Adrenal gland (tissue), 12 donors: ENCODE results near the gene DNM1L. TPM values are rescaled to one million over a fixed set of nuclear protein-coding genes. Genes with fewer than 3 reads are reported as not detected.

ENCODE experiments used
- DNase-seq, 7 donors: peaks; one replicate each; pipeline ENCODE4 v3.0.0-alpha.2; 2019 to 2020
- H3K27ac ChIP-seq, 5 donors: fragments of 200-600 bp; sonication (generic) in 4 of 5; 1 replicate in 3 of 5; 2 replicates in 2 of 5; pipeline versions ENCODE4 v1.5.1 to v1.8.0; 2016 to 2020; ENCODE audit warnings: mild to moderate bottlenecking in 1 of 5
- H3K27me3 ChIP-seq: fragments of 200-600 bp; 2 replicates; pipeline ENCODE4 v1.8.0; 2021
- H3K36me3 ChIP-seq, 2 donors: fragments of 200-600 bp; replicated peaks in 1 of 2; 1 replicate in 1 of 2; 2 replicates in 1 of 2; pipeline versions ENCODE4 v1.5.1 to v1.8.0; 2018 to 2022
- H3K4me1 ChIP-seq, 2 donors: fragments of 200-600 bp; replicated peaks in 1 of 2; 1 replicate in 1 of 2; 2 replicates in 1 of 2; pipeline versions ENCODE4 v1.5.1 to v1.8.0; 2018 to 2021
- H3K4me3 ChIP-seq, 4 donors: fragments of 200-600 bp; sonication (generic) in 3 of 4; one replicate each; pipeline ENCODE4 v1.5.1; 2016 to 2018
- H3K9me3 ChIP-seq, 3 donors: fragments of 200-600 bp; sonication (generic) in 1 of 3; replicated peaks in 1 of 3; 1 replicate in 2 of 3; 2 replicates in 1 of 3; pipeline versions ENCODE4 v1.5.1 to v1.8.0; 2016 to 2021
- POLR2A ChIP-seq, 2 donors: fragments of 450-650 bp; IDR thresholded peaks; one replicate each; pipeline ENCODE4 v1.6.1; 2017; ENCODE audit warnings: antibody characterized with exemption in 2 of 2, mild to moderate bottlenecking in 2 of 2, moderate library complexity in 1 of 2
- WGBS, 4 donors: extraction: QIAGEN DNeasy Blood & Tissue Kit in 2 of 4; methylation state at CpG; one replicate each; pipeline versions ENCODE4 v1.1.5 to v1.1.7; 2013 to 2017; 5-methylcytosine and 5-hydroxymethylcytosine counted together
- intact Hi-C, 2 donors: fragments of 100-400 bp; cut with DNase I; formaldehyde crosslinking; loops; one replicate each; pipeline versions ENCODE4 v1.14.1 to v1.15.0; 2022 to 2023
- polyA plus RNA-seq, 3 donors: library from polyadenylated mRNA; stranded (reverse); fragments of 200-250 nt in 2 of 3; fragments of 350-450 nt in 1 of 3; fragmentation: Illumina TruSeq in 1 of 3; extraction: RNeasy Lipid Tissue Mini Kit (QIAGEN cat#74804) in 1 of 3; gene quantifications; one replicate each; pipeline ENCODE4 v1.2.3, GENCODE V29; 2013 to 2014
- total RNA-seq, 9 donors: library from RNA; depleted of rRNA in 4 of 9; stranded (reverse); fragments of >200 nt in 4 of 9; fragments of 120-200 nt in 1 of 9; fragmentation: NEBNext Ultra II Directional in 1 of 9; extraction: Animal tissue kit (Norgen Biotek cat#: 25700) in 1 of 9; gene quantifications; one replicate each; pipeline versions ENCODE4 v1.1.0 to v1.2.4, GENCODE V29; 2013 to 2023
- TF ChIP-seq, protein P1 (sequence below), 6 experiments: fragments of 450-650 bp in 4 of 6; fragments of 200-600 bp in 2 of 6; sonication (generic) in 1 of 6; IDR thresholded peaks; 1 replicate in 5 of 6; 2 replicates in 1 of 6; pipeline versions ENCODE4 v1.5.1 to v1.8.0; 2016 to 2021; ENCODE audit warnings: antibody characterized with exemption in 6 of 6, mild to moderate bottlenecking in 2 of 6, moderate library complexity in 1 of 6
- donor health status: healthy with polysubstance abuse.
- donor health status: Bipolar disorder and iron deficiency.
- donor health status: DM: yes; HTN: yes; CAD: no.
- donor health status: DM: no; HTN: no; CAD: no.
- donor health status: DM: no; HTN: no; CAD: no.
- donor health status: DM: yes; HTN: yes; CAD: no.

Gene DNM1L
- total and polyA plus RNA-seq, 12 donors = 25.3 to 78.1 (median 42.7) TPM

DNA sequence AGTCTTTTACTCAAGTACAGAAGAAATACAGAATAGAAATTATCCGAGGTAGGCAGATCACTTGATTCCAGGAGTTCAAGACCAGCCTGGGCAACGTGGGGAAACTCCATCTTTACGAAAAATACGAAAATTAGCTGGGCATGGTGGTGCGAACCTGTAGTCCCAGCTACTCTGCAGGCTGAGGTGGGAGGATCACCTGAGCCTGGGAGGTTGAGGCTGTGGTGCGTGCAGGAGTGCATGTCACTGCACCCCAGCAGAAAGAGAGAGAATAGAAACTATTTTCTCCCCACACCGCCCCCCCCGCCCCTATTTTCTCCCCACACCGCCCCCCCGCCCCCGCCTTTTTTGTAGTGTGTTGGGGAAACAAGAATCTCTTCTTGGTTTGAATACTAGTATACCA is 2.2 kb downstream of the DNM1L start:
- DNase-seq = no peak
- intact Hi-C loops = no loop called here
- 80 to 86% (median 83%) methylated on average over 11 of the region's 11 CpGs for WGBS, 4 donors
- H3K4me1 ChIP-seq = peaks cover 10 to 12% of the 10 kb centered on the region in 2 donors
- TF ChIP-seq, protein P1, sequence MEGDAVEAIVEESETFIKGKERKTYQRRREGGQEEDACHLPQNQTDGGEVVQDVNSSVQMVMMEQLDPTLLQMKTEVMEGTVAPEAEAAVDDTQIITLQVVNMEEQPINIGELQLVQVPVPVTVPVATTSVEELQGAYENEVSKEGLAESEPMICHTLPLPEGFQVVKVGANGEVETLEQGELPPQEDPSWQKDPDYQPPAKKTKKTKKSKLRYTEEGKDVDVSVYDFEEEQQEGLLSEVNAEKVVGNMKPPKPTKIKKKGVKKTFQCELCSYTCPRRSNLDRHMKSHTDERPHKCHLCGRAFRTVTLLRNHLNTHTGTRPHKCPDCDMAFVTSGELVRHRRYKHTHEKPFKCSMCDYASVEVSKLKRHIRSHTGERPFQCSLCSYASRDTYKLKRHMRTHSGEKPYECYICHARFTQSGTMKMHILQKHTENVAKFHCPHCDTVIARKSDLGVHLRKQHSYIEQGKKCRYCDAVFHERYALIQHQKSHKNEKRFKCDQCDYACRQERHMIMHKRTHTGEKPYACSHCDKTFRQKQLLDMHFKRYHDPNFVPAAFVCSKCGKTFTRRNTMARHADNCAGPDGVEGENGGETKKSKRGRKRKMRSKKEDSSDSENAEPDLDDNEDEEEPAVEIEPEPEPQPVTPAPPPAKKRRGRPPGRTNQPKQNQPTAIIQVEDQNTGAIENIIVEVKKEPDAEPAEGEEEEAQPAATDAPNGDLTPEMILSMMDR (IDR thresholded peaks at IDR 0.05) = no peak
- TF ChIP-seq POLR2A (IDR thresholded peaks at IDR 0.05) = no peak
- no peaks in the 10 kb centered on the region for H3K9me3 ChIP-seq
- H3K27me3 ChIP-seq = no peaks in the 10 kb centered on the region
- no peak overlapping the region for H3K27ac ChIP-seq
- H3K36me3 ChIP-seq = no peaks in the 10 kb centered on the region
- H3K4me3 ChIP-seq = no peak overlapping the region

DNA sequence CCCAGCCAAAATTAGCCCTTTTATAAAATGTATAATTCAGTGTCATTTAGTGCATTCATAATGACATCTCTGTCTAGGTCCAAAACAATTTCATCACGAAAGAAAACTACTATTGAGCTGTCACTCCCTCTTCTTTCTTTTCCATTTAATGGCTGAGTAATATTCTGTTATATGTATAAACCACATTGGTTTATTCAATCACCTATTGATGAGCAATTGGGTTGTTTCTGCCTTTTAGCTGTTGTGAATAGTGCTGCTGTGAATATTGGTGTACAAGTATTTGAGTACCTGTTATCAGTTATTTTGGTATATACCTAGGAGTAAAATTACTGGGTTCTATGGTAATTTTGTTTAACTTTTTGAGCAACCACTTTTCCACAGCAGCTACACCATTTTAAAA is 7.2 kb downstream of the DNM1L start:
- no peak for TF ChIP-seq POLR2A (IDR thresholded peaks at IDR 0.05)
- TF ChIP-seq, protein P1 (IDR thresholded peaks at IDR 0.05) = no peak

DNA sequence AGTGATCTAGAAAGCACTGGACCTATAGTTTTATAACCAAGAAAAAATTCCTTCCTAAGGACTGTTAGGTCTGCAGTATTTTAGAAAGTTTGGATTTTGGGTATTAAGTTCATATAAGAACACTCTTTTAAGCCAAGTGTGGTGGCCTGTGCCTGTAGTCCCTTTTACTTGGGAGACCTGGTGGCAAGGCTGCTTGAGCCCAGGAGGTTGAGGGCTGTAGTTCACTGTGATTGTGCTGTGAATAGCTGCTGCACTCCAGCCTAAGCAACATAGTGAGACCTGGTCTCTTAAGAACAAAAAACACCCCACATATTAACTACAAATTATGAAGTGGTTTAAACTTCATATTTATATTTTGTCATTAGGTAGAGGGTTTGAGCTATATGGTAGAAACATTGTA is 9.7 kb downstream of the DNM1L start:
- Histone ChIP-seq H3K27ac (no peak overlapping the region), H3K9me3 (no peaks in the 10 kb centered on the region), H3K4me1 (no peaks in the 10 kb centered on the region), H3K27me3 (no peaks in the 10 kb centered on the region), H3K4me3 (no peak overlapping the region), H3K36me3 (no peaks in the 10 kb centered on the region)
- no peak for DNase-seq
- TF ChIP-seq, protein P1 (IDR thresholded peaks at IDR 0.05) = no peak
- TF ChIP-seq POLR2A (IDR thresholded peaks at IDR 0.05) = no peak
- intact Hi-C loops = no loop called here

More for the DNA sequence above, 7.2 kb downstream of the DNM1L start:
- H3K4me3 ChIP-seq = no peak overlapping the region
- no peaks in the 10 kb centered on the region for H3K9me3 ChIP-seq
- no peak for DNase-seq
- no peaks in the 10 kb centered on the region for H3K4me1 ChIP-seq
- H3K27ac ChIP-seq = no peak overlapping the region
- intact Hi-C loops = no loop called here
- 37 to 100% (median 88%) methylated on average over 1 of the region's 1 CpG for WGBS, 4 donors
- no peaks in the 10 kb centered on the region for H3K27me3 ChIP-seq
- H3K36me3 ChIP-seq = no peaks in the 10 kb centered on the region

DNA sequence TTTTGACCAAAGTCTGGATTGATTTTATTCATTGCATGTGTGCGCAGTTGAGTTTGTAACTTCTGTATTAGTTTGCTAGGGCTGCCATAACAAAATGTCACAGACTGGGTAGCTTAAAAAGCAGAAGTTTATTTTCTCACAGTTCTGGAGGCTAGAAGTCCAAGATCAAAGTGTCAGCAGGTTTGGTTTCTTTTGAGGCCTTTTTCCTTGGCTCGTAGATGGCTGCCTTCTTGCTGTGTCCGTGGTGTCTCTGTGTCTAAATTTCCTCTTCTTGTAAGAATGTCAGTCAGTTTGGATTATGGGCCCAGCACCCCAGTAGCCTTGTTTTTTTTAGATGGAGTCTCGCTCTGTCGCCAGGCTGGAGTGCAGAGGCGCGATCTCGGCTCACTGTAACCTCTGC is 11.8 kb downstream of the DNM1L start:
- Histone ChIP-seq H3K27me3 (no peaks in the 10 kb centered on the region), H3K4me1 (no peaks in the 10 kb centered on the region), H3K4me3 (no peak overlapping the region), H3K36me3 (no peaks in the 10 kb centered on the region), H3K9me3 (no peaks in the 10 kb centered on the region), H3K27ac (no peak overlapping the region)
- no peak for DNase-seq
- 80 to 97% (median 90%) methylated on average over 8 of the region's 8 CpGs for WGBS, 4 donors
- TF ChIP-seq, protein P1 (IDR thresholded peaks at IDR 0.05) = no peak
- no peak for TF ChIP-seq POLR2A (IDR thresholded peaks at IDR 0.05)
- intact Hi-C loops = no loop called here
